Activated naive CD8-positive, alpha-beta T cell treated with anti-CD3 and anti-CD28 coated beads for 36 hours (primary cell): ENCODE measurements around the gene WDR82. TPM values are rescaled to one million over a fixed set of nuclear protein-coding genes. Genes with fewer than 3 reads are reported as not detected.
A peak's percentile ranks its signal among the peaks of the same experiment; 100 is the strongest.

Source experiments
- DNase-seq: peaks from one replicate; pipeline ENCODE4 v3.0.0; 2021
- H3K27ac Mint-ChIP-seq: one replicate; pipeline ENCODE4 v1.8.0; 2022; ENCODE audit warnings: mild to moderate bottlenecking, moderate library complexity, mixed read lengths
- H3K27me3 Mint-ChIP-seq: one replicate; pipeline ENCODE4 v1.8.0; 2022; ENCODE audit warnings: mild to moderate bottlenecking, mixed read lengths
- H3K36me3 Mint-ChIP-seq: one replicate; pipeline ENCODE4 v1.8.0; 2021; ENCODE audit warnings: mild to moderate bottlenecking, mixed read lengths
- H3K4me1 Mint-ChIP-seq: one replicate; pipeline ENCODE4 v1.8.0; 2021; ENCODE audit warnings: mixed read lengths
- H3K4me3 Mint-ChIP-seq: one replicate; pipeline ENCODE4 v1.8.0; 2022; ENCODE audit warnings: mild to moderate bottlenecking, moderate library complexity, mixed read lengths
- H3K9me3 Mint-ChIP-seq: one replicate; pipeline ENCODE4 v1.8.0; 2022; ENCODE audit warnings: mixed read lengths
- total RNA-seq, 2 experiments: library from RNA; stranded (reverse); gene quantifications; one replicate each; pipeline ENCODE4 v1.2.3, GENCODE V29; 2021

The WDR82 gene
- 100 to 1,000 TPM; 121 to 123 TPM for total RNA-seq

- peak; percentile 100 for DNase-seq
- Mint-ChIP-seq H3K27me3 (peaks cover 4% of the 10 kb centered on the region), H3K27ac (peak within 1 kb of the TSS; percentile 95), H3K9me3 (no peaks in the 10 kb centered on the region), H3K36me3 (peaks cover 68% of the 10 kb centered on the region), H3K4me3 (peak within 1 kb of the TSS; percentile 94), H3K4me1 (peaks cover 55% of the 10 kb centered on the region)
Measured at GRCh38 chr3:52278510-52279069, at the start of gene WDR82. Gene WDR82, minus strand, starts transcription at chr3:52278649. Its CDS starts 288 bp downstream, at chr3:52278361.

GRCh38 chr3:52327486-52328290, 49.2 kb upstream of the WDR82 start:
- Mint-ChIP-seq H3K4me3 (no peak overlapping the region), H3K27ac (no peak overlapping the region), H3K4me1 (no peaks in the 10 kb centered on the region), H3K27me3 (no peaks in the 10 kb centered on the region), H3K9me3 (no peaks in the 10 kb centered on the region), H3K36me3 (no peaks in the 10 kb centered on the region)
- no peak for DNase-seq

- no peaks in the 10 kb centered on the region for H3K27me3 Mint-ChIP-seq
- H3K27ac Mint-ChIP-seq = no peak overlapping the region
- H3K9me3 Mint-ChIP-seq = no peaks in the 10 kb centered on the region
Measured at GRCh38 chr3:52326976-52327375, 48.5 kb upstream of the WDR82 start.

GRCh38 chr3:52325686-52326085, 47.2 kb upstream of the WDR82 start:
- no peak overlapping the region for H3K27ac Mint-ChIP-seq
- H3K9me3 Mint-ChIP-seq = no peaks in the 10 kb centered on the region
- no peaks in the 10 kb centered on the region for H3K36me3 Mint-ChIP-seq
- H3K4me3 Mint-ChIP-seq = no peak overlapping the region
- H3K27me3 Mint-ChIP-seq = no peaks in the 10 kb centered on the region
- H3K4me1 Mint-ChIP-seq = no peaks in the 10 kb centered on the region
- DNase-seq = no peak

More at GRCh38 chr3:52326976-52327375, 48.5 kb upstream of the WDR82 start:
- DNase-seq = no peak
- no peak overlapping the region for H3K4me3 Mint-ChIP-seq
- H3K4me1 Mint-ChIP-seq = no peaks in the 10 kb centered on the region
- no peaks in the 10 kb centered on the region for H3K36me3 Mint-ChIP-seq

GRCh38 chr3:52324676-52325075, 46.2 kb upstream of the WDR82 start:
- no peak for DNase-seq
- no peaks in the 10 kb centered on the region for H3K36me3 Mint-ChIP-seq
- no peak overlapping the region for H3K27ac Mint-ChIP-seq
- H3K4me1 Mint-ChIP-seq = no peaks in the 10 kb centered on the region
- no peaks in the 10 kb centered on the region for H3K9me3 Mint-ChIP-seq
- no peaks in the 10 kb centered on the region for H3K27me3 Mint-ChIP-seq
- H3K4me3 Mint-ChIP-seq = no peak overlapping the region

- Mint-ChIP-seq H3K4me3 (no peak overlapping the region), H3K4me1 (no peaks in the 10 kb centered on the region), H3K9me3 (no peaks in the 10 kb centered on the region), H3K36me3 (no peaks in the 10 kb centered on the region), H3K27ac (no peak overlapping the region), H3K27me3 (no peaks in the 10 kb centered on the region)
- DNase-seq = no peak
Measured at GRCh38 chr3:52323526-52324295, 45.3 kb upstream of the WDR82 start.

- Mint-ChIP-seq H3K27ac (no peak overlapping the region), H3K36me3 (no peaks in the 10 kb centered on the region), H3K9me3 (no peaks in the 10 kb centered on the region), H3K4me3 (no peak overlapping the region), H3K4me1 (peaks cover 6% of the 10 kb centered on the region), H3K27me3 (no peaks in the 10 kb centered on the region)
- DNase-seq = no peak
Measured at GRCh38 chr3:52322466-52322865, 44.0 kb upstream of the WDR82 start.

- Mint-ChIP-seq H3K4me1 (peaks cover 13% of the 10 kb centered on the region), H3K36me3 (no peaks in the 10 kb centered on the region), H3K27ac (no peak overlapping the region), H3K4me3 (no peak overlapping the region), H3K9me3 (no peaks in the 10 kb centered on the region), H3K27me3 (no peaks in the 10 kb centered on the region)
- DNase-seq = no peak
Measured at GRCh38 chr3:52321481-52321880, 43.0 kb upstream of the WDR82 start.

- no peak overlapping the region for H3K4me3 Mint-ChIP-seq
- H3K27ac Mint-ChIP-seq = no peak overlapping the region
- no peaks in the 10 kb centered on the region for H3K27me3 Mint-ChIP-seq
- DNase-seq = no peak
- H3K4me1 Mint-ChIP-seq = peaks cover 18% of the 10 kb centered on the region
- H3K9me3 Mint-ChIP-seq = no peaks in the 10 kb centered on the region
- no peaks in the 10 kb centered on the region for H3K36me3 Mint-ChIP-seq
Measured at GRCh38 chr3:52319921-52320595, 41.6 kb upstream of the WDR82 start.

GRCh38 chr3:52318186-52318816, 39.9 kb upstream of the WDR82 start:
- Mint-ChIP-seq H3K27me3 (no peaks in the 10 kb centered on the region), H3K36me3 (peaks cover 3% of the 10 kb centered on the region), H3K4me1 (peaks cover 35% of the 10 kb centered on the region), H3K27ac (peak overlapping the region; percentile 7), H3K9me3 (no peaks in the 10 kb centered on the region), H3K4me3 (no peak overlapping the region)
- no peak for DNase-seq

GRCh38 chr3:52317208-52318000, 39.0 kb upstream of the WDR82 start:
- Mint-ChIP-seq H3K36me3 (peaks cover 3% of the 10 kb centered on the region), H3K27ac (peak overlapping the region; percentile 16), H3K9me3 (no peaks in the 10 kb centered on the region), H3K4me1 (peaks cover 40% of the 10 kb centered on the region), H3K4me3 (peak overlapping the region; percentile 66), H3K27me3 (no peaks in the 10 kb centered on the region)
- peak; percentile 77 for DNase-seq

- H3K36me3 Mint-ChIP-seq = peaks cover 3% of the 10 kb centered on the region
- no peak within 1 kb of the TSS for H3K27ac Mint-ChIP-seq
- no peaks in the 10 kb centered on the region for H3K9me3 Mint-ChIP-seq
- peaks cover 43% of the 10 kb centered on the region for H3K4me1 Mint-ChIP-seq
- no peaks in the 10 kb centered on the region for H3K27me3 Mint-ChIP-seq
- H3K4me3 Mint-ChIP-seq = no peak within 1 kb of the TSS
- no peak for DNase-seq
Measured at GRCh38 chr3:52315977-52316764, 37.7 kb upstream of the WDR82 start, which contains the start of gene DNAH1. Gene DNAH1, plus strand, starts transcription at chr3:52316319. Its CDS starts 6,124 bp downstream, at chr3:52322443.

GRCh38 chr3:52315006-52315405, 36.6 kb upstream of the WDR82 start:
- H3K9me3 Mint-ChIP-seq = no peaks in the 10 kb centered on the region
- peaks cover 3% of the 10 kb centered on the region for H3K36me3 Mint-ChIP-seq
- no peak overlapping the region for H3K27ac Mint-ChIP-seq
- no peak for DNase-seq
- no peaks in the 10 kb centered on the region for H3K27me3 Mint-ChIP-seq
- H3K4me1 Mint-ChIP-seq = peaks cover 53% of the 10 kb centered on the region
- no peak overlapping the region for H3K4me3 Mint-ChIP-seq
